Measurements from ENCODE around the gene DAZAP1.

DAZAP1 gene

DNA sequence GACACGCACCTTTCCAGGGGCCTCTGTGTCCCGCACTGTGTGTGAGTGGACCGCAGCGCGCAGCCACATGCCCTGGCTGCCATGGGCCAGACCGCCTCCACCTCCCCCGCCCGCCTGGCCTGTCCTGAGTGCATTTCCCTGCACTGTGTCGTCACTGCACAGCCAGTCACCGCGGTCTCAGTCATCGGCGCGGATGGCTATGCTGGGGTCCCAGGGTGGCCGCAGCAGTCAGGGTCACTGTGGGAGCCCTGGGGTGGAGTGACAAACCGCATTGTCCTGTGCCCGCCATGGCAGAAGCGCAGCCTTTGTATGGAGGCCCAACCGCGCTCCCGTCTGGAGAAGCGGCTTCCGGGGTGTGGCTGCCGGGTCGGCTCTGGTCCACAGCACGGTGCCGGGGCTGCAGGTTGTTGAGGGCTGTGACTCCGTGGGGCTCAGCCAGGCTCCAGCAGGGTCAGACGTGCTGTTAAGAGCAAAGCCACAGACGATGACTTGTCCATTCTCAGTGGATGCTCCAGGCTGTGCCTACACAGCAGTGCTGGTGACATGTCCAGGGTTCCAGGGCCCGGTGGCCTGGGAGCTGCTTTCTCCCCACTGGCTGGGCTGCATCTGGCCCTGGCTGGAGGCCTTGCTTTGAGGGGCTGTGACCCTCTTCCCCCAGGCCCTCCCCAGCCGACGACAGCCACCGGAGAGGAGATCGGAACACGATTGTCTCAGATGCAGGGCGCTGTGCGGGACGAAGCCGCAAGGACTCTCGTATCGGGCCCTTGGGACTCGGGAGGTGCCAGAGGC, 30.0 kb upstream of the DAZAP1 start:
- DNase-seq (ENCODE audit: low read depth), result no peak

DNA sequence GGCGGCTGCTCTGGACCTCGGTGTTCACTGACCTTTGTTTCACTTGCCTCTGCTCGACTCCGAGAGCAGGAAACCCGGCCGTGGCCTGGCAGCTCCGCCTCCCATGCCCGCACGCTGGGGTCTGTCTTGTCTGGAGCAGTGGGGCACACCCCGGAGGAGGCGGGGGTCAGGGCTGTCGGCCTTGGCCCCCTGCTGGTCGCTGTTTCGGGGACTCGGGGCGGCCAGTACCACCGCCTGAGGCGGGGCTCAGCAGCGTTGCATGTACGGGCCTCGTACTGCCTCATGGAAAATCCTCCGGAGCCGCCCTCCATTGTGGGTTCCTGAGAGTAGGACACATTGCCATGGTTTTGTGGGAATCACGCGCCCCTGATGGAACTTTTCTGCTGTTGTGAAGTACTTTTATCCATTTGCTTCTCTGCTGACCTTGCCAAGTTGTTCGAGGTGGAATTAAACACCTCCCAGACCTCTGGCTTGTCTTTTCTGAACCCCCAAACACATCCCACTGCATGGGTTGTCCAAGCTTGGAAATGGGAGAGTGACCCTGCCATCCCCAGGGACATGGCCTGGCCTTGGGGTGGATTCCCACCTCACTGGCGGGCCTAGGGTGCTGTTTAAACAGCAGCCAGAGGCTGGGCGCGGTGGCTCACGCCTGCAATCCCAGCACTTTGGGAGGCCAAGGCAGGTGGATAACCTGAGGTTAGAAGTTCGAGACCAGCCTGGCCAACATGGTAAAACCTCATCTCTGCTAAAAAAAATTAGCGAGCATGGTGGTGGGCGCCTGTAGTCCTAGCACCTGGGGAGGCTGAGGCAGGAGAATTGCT, 29.2 kb upstream of the DAZAP1 start:
- DNase-seq (ENCODE audit: low read depth), result no peak

DNA sequence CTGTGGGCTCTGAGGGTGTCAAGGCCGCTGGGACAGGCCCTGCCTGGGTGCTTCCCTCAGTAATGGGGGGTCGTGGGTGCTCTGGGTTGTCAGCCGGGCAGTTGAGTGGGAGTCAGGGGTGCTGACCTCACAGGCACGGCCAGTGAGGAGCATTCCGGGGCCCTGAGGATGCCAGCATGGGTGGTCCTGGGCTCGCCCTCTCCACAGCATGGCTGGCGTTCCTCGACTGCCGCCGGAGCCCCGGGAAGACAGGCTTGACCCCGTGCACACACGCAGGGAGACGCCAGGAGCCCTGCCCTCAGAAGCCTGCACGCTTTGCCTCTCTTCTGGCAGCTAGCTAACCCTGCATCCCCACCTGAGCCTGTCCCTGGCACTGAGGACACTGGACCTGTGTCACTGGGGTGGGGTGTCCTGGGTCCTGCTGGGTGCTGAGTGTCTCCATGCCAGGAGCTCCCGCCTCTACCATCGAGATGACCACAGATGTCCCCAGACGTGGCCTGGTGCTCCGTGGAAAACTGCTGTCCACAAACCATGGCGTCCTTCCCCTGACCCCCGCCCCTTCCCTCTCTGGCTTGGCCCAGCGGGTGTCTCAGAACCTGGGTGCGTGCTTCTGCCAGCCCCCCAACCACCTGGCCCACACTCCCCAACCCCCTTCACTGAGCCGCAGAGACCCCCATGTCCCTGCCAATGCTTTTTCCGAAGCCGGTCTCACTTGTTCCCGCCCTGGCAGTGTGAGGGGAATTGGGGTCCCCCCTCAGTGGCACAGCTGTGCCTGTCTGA, 28.1 kb upstream of the DAZAP1 start:
- DNase-seq (ENCODE audit: low read depth), result no peak

DNA sequence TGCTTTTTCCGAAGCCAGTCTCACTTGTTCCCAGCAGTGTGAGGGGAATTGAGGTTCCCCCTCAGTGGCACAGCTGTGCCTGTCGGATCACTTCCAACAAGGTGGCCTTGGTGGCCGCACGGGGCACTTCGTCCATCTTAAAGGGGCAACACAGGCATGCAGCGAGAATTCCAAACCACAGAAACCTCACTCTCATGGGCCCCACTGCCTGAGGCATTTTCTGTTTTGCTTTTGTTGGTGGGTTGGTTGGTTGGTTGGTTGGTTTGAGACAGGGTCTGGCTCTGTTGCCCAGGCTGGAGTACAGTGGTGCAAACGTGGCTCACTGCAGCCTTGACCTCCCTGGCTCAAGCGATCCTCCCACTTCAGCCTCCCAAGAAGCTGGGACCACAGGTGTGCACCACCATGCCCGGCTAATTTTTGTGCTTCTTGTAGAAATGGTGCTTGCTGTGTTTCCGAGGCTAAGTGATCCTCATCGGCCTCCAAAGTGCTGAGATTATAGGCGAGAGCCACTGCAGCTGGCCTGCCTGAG, 27.4 kb upstream of the DAZAP1 start:
- DNase-seq (ENCODE audit: low read depth), result no peak

DNA sequence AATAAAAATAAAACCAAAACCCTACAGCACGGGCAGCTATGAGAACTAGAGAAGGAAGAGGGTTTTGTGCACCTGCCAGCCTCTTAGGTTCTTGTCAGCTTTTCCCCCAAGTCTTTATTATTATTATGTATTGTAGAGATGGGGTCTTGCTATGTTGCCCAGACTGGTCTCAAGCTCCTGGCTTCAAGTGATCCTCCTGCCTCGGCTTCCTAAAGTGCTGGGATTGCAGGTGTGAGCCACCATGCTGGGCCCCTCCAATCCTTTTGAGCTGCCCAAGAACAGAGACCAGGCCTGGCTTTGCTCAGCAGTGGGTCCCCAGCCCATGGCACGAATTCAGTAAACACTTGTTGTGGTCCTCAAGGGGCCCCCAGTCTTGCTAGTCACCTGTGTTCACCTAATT, 25.1 kb upstream of the DAZAP1 start:
- no peak for DNase-seq (ENCODE audit: low read depth)

DNA sequence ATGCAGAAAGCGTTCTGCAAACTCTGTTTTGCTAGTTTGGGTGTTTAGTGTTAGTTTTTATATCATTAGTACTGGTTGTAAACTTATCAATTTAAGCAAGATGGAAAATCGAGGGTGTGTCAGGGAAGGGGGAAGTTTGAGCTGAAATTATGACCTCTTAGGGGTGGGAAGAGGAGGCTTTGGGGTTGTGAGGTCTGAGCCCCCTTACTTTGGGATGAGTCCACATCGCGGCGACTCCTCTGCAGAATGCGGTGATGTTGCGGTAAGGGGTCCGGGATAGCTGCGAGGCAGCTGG, 24.4 kb upstream of the DAZAP1 start:
- DNase-seq (ENCODE audit: low read depth), result no peak

DNA sequence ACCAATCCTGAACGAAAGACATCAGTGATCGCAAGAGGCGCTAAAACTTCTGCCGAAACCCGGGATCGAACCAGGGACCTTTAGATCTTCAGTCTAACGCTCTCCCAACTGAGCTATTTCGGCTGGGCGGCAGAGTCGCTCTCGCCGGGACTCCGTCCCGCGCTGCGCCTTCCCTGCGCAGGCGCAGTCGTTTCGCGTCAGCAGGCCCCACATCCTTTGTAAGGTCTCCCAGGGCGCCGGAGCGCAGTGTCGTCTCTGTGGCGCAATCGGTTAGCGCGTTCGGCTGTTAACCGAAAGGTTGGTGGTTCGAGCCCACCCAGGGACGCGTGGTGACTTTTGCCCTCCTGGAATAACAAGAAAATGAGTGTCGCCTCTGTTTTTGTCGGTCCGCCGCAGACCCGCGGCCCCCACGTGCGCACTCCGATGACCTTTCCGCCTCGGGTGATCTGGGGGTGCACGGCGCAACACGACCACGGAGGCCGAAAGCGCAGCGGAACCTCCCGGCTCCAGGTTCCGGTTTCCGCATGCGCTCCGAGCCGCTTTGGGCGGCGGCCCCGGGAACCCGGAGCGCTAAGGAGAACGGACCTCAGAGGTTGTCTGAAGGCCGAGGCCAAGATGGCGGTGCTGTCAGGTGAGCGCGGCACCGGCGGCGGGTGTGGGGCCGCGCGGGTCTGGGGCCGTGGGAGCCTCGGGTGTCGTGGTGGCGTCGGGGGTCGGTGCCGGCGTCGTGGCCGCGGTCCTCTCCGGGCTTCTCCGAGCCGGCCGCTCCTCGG, 23.9 kb upstream of the DAZAP1 start, which contains the start of gene NDUFS7:
Gene NDUFS7 (plus strand): TSS at position 596 of the 773 bp plus-strand sequence. CDS start 20 bp downstream, at position 616.
- peak; percentile 84 for DNase-seq (ENCODE audit: low read depth)

DNA sequence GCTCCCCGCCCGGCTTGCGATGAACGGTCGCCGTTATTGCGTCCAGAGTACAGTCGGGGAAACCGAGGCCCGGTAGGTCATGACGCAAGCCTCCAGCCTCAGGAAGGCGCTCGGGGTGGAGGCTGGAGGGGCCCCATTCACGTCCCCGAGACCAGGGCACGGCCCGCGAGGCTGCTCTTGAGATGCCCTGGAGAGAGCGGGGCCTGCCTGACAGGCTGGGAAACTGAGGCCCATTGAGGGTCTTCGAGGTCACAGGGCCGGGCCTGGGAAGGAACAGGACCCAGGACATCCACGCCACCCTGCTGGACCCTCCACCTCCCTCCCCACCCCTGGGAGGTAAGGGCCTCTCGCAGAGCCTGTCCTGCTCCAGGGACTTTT, 23.3 kb upstream of the DAZAP1 start:
- DNase-seq (ENCODE audit: low read depth), result no peak

DNA sequence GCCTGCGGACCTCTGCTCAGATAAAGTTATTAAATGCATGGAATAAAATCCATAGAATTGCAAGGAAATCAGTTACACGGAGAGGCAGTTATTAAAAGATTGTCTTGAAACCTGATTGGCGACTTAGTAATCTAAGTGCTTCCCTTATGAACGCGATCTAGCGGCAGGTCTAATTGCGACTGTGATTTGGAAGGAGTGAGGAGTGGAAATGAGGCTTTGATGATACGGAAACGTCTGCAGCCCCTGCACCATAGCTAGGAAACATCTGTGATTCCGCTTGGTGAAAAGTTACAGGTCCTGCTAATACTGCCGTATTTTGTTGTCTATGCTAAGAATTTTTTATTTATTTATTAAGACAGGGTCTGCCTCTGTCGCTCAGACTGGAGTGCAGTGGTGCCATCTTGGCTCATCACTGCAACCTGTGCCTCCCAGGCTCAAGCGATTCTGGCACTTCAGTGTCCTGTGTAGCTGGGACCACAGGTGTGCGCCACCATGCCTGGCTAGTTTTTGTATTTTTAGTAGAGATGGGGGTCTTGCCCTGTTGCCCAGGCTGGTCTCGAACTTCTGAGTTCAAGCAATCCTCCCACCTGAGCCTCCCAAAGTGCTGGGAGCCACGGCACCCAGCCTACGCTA, 22.8 kb upstream of the DAZAP1 start:
- DNase-seq (ENCODE audit: low read depth), result no peak

DNA sequence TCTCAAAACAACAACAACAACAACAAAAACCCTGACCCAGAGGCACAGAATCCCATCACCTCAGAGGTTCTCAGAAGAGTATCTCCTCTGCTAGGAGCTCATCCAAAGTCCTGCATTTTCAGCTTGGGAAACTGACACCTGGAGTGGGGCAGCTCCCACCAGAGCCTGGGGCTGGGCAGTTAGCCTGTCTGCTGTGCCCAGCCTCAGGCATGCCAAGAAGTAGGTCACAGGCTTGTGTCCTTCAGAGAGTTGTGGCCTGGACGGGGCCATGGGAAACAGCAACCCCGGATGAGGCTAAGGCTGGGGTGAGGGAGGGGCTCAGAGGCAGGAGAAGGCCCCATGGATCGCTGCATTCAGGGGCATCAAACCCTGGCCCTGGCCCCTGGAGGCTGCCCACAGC, 21.6 kb upstream of the DAZAP1 start:
- DNase-seq (ENCODE audit: low read depth), result no peak

DNA sequence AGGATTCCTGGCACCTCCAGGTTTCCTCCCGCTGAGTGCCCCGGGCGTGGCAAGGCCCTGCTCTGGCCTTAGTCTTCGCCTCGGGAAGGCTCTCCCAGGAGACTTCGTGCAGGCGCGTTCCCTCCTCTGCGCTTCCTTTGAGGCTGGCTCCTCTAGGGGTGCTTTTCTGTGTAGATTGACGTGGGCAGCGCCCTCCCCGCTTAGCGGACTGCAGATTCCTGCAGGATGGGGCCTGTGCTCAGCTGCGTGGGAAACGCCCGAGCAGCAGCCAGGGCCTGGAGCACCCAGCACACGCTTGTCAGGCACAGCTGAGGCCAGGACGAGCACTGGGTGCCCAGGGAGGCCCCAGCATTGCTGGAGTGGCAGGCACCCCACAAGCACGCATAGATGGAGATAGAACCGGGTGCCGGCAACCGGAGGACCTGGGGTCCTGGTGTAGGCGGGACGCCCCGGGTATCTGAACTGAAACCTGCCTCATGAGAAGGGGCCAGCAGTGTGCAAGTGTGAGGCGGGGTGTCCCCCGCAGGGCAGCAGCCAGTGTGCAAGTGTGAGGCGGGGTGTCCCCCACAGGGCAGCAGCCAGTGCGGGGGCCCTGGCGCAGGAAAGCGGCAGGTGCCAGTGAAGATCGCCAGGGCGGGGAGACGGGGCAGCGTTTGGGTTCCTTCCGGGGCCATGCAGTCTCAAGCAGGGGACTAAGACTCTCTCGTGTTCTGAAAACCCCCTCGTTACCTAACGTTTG, 20.3 kb upstream of the DAZAP1 start:
- DNase-seq (ENCODE audit: low read depth), result no peak

DNA sequence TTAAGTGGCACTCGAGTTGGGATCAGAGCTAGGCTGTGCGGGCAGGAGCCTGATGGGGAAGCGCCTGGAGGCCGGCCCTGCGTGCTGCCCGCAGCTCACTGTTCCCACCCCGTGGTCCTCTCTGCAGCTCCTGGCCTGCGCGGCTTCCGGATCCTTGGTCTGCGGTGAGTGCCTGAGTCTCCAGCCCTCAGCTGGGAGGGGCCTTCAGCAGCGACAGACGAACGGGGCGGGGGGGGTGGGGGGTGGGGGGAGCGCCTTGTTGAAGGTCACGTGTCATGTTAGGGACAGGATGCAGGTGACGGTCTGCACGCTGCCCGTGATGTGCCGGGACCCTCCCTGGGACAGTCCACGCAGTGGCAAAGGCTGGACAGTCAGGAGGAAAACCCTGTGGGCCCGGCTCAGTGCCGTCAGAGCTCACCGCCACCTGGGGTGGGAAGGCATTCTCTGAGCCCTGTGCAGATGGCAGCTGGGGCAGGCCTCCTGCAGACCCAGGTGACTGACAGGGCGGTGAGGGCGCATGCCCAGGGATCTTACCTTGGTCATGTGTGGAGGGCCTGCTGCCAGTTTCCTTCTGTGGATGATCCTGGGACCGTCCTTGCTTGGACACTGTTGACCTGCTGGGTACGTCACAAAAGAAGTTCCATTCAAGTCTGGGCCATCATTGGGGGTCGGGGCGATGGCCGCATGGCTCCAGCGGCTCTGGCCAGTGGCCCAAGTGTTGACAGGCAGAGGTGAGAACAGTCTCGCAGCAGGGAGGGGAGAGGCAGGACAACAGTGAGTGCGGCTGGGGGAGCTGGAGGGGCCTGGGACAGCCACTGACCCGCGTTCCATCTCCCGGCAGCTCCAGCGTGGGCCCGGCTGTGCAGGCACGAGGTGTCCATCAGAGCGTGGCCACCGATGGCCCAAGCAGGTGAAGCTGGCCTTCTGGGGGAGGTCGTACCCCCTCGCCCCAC, 19.4 kb upstream of the DAZAP1 start:
- no peak for DNase-seq (ENCODE audit: low read depth)

DNA sequence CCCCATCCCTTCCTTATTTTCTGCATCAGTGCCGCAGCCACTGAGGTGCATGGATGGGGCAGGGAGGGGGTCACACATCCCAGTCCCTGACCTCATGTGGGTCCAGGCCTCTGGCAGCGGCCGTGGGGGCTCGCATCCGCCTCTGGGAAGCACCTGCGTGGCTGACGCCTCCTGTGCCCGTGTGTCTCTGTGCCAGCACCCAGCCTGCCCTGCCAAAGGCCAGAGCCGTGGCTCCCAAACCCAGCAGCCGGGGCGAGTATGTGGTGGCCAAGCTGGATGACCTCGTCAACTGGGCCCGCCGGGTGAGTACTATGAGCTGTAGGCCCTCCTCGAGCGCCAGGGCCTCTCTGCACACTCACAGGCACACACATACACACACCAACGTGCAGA, 18.8 kb upstream of the DAZAP1 start:
- DNase-seq (ENCODE audit: low read depth), result no peak

DNA sequence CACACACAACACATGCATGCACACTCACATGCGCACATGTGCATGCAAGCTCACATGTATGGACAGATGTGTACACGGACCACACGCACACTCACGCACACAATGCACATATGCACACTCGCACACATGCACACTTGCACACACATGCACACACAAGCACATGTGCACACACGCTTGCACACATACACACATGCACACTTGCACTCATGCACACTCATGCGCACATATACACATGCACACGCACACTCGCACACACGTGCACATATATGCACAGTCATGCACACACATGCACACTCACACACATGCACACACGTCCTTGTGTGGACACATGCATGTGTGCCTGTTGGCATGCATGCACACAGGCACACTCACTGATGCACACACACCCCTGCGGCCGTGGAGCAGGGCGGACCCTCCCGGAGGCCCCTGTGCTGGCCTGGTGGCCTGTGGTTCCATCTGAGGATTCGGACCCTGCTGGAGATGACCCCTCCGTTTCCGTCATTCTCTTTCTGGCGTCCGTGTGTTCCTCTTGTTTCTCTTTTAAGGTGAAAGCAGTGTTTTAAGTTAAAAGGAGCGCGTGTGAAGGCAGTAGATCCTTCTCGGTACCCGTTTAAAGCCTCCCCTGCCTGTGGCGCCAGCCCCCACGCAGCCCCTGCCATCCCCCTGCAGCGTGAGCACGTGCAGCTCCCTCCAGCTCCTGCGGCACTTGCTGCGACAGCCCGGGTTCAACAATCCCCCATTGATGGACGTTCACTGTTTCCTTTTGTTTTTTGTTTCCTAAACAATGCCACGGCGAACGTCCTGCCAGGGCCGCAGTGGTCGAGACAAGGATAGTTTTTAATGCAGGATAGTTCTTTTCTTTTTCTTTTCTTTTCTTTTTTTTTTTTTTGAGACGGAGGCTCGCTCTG, 18.1 kb upstream of the DAZAP1 start:
- DNase-seq (ENCODE audit: low read depth), result no peak

DNA sequence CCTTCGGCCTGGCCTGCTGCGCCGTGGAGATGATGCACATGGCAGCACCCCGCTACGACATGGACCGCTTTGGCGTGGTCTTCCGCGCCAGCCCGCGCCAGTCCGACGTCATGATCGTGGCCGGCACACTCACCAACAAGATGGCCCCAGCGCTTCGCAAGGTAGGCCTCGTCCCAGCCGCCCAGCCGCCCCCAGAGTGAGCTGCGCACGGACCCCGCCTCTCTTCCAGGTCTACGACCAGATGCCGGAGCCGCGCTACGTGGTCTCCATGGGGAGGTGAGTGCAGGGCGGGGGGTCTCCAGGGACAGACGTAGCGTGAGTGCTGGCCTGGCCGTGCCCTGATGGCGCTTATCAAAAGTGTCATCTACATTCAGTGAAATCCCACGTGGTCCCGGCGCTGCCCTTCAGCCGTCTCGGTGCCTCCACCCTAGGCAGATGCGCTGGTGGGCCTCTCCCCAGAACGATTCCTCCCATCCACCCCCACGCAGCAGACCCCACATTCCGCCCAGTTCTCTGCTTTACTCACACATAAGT, 16.4 kb upstream of the DAZAP1 start:
- DNase-seq (ENCODE audit: low read depth), result no peak

DNA sequence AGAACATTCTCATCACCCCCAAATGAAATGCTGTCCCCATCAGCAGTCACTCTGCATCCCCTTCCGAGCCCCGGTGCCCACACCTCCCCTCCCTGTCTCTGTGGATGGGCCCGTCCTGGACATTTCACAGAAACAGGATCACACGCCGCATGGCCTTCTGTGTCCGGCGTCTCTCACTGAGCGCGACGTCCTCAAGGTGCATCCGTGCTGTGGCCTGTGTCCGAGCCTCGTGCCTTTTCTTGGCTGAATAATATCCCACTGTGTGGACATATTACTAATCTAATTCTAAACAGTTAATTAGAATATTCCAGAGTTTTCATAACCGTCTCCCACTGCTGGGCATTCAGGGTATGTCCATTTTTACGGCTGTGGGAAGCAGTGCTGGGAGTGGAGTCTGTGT, 15.0 kb upstream of the DAZAP1 start:
- no peak for DNase-seq (ENCODE audit: low read depth)

DNA sequence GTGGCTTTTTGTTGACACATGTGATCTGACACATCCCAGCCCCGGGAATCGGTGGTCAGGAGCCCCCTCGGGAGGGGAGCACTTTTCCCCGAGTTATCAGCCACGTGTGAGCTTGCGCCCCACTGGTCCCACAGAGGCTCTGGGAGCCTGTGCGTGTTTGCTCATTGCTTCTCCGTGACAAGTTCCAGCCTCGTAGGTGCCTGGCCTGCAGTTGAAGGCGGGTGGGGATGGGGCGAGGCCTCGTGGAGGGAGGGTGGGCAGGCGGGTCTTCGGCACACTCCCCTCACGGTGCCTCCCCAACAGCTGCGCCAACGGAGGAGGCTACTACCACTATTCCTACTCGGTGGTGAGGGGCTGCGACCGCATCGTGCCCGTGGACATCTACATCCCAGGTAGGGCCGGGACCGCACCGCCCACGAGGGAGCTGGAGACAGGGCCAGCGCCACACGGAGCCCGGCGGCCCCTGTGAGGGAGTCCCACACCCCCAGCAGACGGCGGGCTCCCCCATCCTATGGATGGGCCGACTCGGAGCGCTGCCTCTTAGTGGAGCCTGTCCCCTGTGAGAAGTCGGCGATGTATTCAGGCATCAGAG, 14.4 kb upstream of the DAZAP1 start:
- no peak for DNase-seq (ENCODE audit: low read depth)

DNA sequence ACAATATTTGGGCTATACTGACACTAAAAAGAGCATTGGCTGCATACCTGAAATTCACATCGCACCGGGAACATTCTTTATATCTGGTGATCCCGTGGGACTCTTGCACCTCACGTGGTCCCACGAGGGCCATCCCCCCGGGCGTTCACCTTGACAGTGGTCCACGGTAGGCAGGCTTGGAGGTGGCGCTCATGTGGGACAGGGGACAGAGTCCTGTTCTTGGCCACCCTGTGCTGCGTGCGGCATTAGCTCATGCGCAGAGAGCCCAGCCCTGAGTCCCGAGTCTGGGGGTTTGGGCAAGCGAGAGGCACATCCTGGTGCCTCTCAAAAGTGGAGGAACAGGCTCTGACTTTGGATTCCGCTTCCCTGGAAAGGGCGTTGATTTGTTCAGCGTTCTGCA, 13.5 kb upstream of the DAZAP1 start:
- DNase-seq (ENCODE audit: low read depth), result no peak

Measured in stimulated activated CD8-positive, alpha-beta memory T cell treated with anti-CD3 and anti-CD28 coated beads, Interleukin-7, amount 100 ng/mL, for 24 hours (primary cell).